ENCODE measurements around the gene NAGPA.

NAGPA gene

DNA sequence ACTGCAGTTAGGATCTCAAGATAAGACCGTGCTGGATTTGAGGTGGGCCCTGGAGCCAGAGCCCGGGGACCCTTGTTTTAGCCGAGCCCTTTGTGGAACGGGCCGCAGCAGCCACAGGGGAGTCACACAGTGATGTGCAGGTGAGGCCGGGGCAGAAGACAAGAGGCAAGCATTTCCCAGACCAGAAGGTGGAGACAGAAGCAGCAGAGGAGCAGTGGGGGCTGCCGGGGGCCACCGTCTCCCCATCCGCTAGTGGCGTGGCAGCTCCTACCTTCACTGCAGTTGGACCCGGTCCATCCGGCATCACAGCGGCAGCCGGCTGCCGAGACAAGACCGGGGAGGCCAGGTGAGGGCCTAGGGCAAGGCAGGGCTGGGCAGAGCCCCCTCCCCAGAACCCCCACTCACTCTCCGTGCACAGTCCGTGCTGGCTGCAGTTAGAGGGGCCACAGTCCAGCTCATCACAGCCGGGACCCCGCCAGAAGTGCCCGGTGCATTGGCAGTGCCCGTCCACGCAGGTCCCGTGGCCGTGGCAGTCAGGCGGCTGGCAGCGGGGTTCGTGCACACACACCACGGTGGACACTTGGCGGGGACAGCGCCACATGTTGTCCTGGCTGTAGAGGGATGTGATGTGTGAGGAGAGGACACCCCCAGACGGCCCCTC is 6.0 kb downstream of the NAGPA start:
- no peaks in the 10 kb centered on the region for H3K27me3 ChIP-seq (ENCODE audit: control insufficient read depth in 1 of 2, insufficient read depth in 2 of 2, low read length in 2 of 2)
- peaks cover 3% of the 10 kb centered on the region for H3K4me1 ChIP-seq (ENCODE audit: control insufficient read depth, insufficient read depth, low read length)
- no peaks in the 10 kb centered on the region for H3K9me3 ChIP-seq (ENCODE audit: control insufficient read depth in 2 of 2, low read length in 2 of 2)
- no peak overlapping the region for H3K27ac ChIP-seq (ENCODE audit: low read length)
- no peak overlapping the region for H3K4me3 ChIP-seq (ENCODE audit: low read length in 2 of 2)
- H3K9ac ChIP-seq (ENCODE audit: low read length in 2 of 2): no peak overlapping the region
- H3K36me3 ChIP-seq (ENCODE audit: control insufficient read depth in 2 of 2, insufficient read depth in 2 of 2, low read length in 2 of 2): peaks cover 0 to 2% of the 10 kb centered on the region in 2 donors

DNA sequence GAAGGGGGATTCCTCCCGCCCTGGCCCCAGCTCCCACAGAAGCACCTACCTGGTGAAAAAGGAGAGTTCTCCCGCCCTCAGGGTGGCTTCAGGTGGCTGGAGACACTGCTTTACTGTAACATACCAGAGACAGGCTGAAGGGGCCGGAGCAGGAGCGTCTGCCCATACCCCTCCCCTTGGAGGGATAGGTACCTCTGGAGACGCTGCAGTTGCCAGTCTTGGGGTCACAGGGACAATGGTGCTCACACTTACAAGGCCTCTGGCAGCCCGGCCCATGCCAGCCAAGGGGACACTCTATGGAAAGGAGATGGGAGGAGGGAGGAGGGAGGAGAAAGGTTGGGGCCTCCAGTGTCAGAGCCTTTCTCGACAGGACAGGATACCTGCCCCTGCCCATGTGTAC is 6.6 kb downstream of the NAGPA start:
- no peaks in the 10 kb centered on the region for H3K27me3 ChIP-seq (ENCODE audit: control insufficient read depth in 1 of 2, insufficient read depth in 2 of 2, low read length in 2 of 2)
- H3K4me3 ChIP-seq (ENCODE audit: low read length in 2 of 2): no peak overlapping the region
- no peaks in the 10 kb centered on the region for H3K9me3 ChIP-seq (ENCODE audit: control insufficient read depth in 2 of 2, low read length in 2 of 2)
- peaks cover 0 to 2% of the 10 kb centered on the region in 2 donors for H3K36me3 ChIP-seq (ENCODE audit: control insufficient read depth in 2 of 2, insufficient read depth in 2 of 2, low read length in 2 of 2)
- H3K4me1 ChIP-seq (ENCODE audit: control insufficient read depth, insufficient read depth, low read length): no peaks in the 10 kb centered on the region
- no peak overlapping the region for H3K27ac ChIP-seq (ENCODE audit: low read length)
- no peak overlapping the region for H3K9ac ChIP-seq (ENCODE audit: low read length in 2 of 2)

DNA sequence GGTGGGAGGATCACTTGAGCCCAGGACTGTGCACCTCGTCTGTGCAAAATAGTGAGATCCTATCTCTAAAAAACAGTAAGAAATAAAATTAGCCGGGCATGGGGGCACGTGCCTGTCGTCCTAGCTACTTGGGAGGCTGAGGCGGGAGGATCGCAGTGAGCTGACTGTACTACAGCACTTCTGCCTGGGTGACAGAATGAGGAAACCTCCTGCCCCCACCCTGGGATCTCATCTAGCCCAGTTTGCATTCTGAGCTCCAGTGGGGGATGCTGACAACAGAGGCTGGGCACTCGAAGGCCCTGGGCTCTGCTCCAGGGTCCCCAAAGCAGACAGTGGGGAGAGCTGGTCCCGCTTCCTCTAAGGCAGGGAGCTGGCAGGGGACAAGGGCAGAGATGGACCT is 7.1 kb downstream of the NAGPA start:
- H3K4me3 ChIP-seq (ENCODE audit: low read length in 2 of 2): no peak overlapping the region
- H3K4me1 ChIP-seq (ENCODE audit: control insufficient read depth, insufficient read depth, low read length): no peaks in the 10 kb centered on the region
- no peak overlapping the region for H3K9ac ChIP-seq (ENCODE audit: low read length in 2 of 2)
- H3K9me3 ChIP-seq (ENCODE audit: control insufficient read depth in 2 of 2, low read length in 2 of 2): no peaks in the 10 kb centered on the region
- peaks cover 0 to 2% of the 10 kb centered on the region in 2 donors for H3K36me3 ChIP-seq (ENCODE audit: control insufficient read depth in 2 of 2, insufficient read depth in 2 of 2, low read length in 2 of 2)
- H3K27me3 ChIP-seq (ENCODE audit: control insufficient read depth in 1 of 2, insufficient read depth in 2 of 2, low read length in 2 of 2): no peaks in the 10 kb centered on the region
- no peak overlapping the region for H3K27ac ChIP-seq (ENCODE audit: low read length)

DNA sequence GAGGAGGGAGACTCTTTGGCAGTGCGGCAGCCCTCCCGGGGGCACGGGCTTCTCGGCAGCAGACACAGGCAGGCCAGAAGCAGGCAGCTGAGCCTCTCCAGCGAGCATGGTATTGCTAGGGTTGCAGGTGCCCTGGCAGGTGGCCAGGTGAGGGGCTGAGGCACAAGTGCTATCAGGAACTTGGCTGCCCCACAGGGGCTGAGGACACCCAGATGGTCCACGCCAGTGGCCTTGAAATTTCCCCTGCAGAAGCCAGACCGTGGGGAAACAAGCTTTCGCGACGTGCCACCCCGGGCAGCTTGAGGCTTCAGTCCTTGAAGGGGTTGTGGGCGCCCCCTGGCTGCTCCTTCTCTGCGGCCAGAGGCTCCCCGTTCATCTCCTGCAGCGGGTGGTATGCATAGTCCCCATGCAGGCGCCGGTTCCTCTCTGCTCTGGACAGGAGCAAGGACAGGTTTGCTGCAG is 8.5 kb downstream of the NAGPA start:
- H3K27me3 ChIP-seq (ENCODE audit: control insufficient read depth in 1 of 2, insufficient read depth in 2 of 2, low read length in 2 of 2): no peaks in the 10 kb centered on the region
- H3K27ac ChIP-seq (ENCODE audit: low read length): no peak overlapping the region
- H3K4me1 ChIP-seq (ENCODE audit: control insufficient read depth, insufficient read depth, low read length): no peaks in the 10 kb centered on the region
- H3K36me3 ChIP-seq (ENCODE audit: control insufficient read depth in 2 of 2, insufficient read depth in 2 of 2, low read length in 2 of 2): no peaks in the 10 kb centered on the region
- H3K9me3 ChIP-seq (ENCODE audit: control insufficient read depth in 2 of 2, low read length in 2 of 2): no peaks in the 10 kb centered on the region
- H3K4me3 ChIP-seq (ENCODE audit: low read length in 2 of 2): no peak overlapping the region
- H3K9ac ChIP-seq (ENCODE audit: low read length in 2 of 2): no peak overlapping the region

DNA sequence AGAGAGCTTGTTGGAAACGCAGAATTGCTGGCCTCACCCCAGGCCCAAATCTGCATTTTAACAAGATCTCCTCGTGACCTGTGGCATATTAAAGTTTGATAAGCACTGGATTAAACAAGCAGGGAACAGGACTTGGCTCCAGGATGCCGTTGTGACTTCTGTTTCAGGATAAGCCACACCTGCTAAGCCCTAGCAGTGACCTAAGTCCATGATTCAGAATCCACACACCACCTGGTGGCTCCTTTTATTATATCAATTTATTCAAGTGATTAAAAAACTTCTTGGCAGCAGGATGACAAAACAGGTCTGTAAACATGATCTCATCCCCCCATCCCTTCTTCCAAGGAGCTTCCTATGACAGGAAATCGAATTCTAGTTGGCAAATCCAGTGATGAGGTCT is 9.1 kb downstream of the NAGPA start:
- no peaks in the 10 kb centered on the region for H3K9me3 ChIP-seq (ENCODE audit: control insufficient read depth in 2 of 2, low read length in 2 of 2)
- H3K4me3 ChIP-seq (ENCODE audit: low read length in 2 of 2): no peak overlapping the region
- H3K27me3 ChIP-seq (ENCODE audit: control insufficient read depth in 1 of 2, insufficient read depth in 2 of 2, low read length in 2 of 2): no peaks in the 10 kb centered on the region
- H3K4me1 ChIP-seq (ENCODE audit: control insufficient read depth, insufficient read depth, low read length): no peaks in the 10 kb centered on the region
- no peak overlapping the region for H3K27ac ChIP-seq (ENCODE audit: low read length)
- no peaks in the 10 kb centered on the region for H3K36me3 ChIP-seq (ENCODE audit: control insufficient read depth in 2 of 2, insufficient read depth in 2 of 2, low read length in 2 of 2)
- no peak overlapping the region for H3K9ac ChIP-seq (ENCODE audit: low read length in 2 of 2)

DNA sequence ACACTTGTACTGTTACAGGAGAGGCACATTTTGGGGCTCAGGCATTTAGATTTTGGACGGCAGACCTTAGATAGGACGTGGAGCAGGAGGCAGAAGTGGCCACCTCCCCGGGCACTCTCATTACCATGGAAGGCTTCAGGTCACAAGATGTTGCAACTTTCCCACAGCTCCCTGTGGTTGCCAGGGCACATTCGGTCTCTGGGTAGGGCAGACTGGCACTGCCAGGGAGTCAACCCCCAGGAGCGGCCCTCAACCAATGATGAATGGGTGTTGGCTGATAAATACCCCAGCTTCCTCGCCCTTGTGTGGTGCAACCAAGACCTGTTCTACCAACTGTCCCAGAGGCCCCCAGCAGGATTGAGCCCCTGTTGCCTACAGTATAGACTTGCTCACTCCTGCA is 11.2 kb downstream of the NAGPA start:
- Histone ChIP-seq H3K27me3 (ENCODE audit: control insufficient read depth in 1 of 2, insufficient read depth in 2 of 2, low read length in 2 of 2) (no peaks in the 10 kb centered on the region), H3K4me1 (ENCODE audit: control insufficient read depth, insufficient read depth, low read length) (no peaks in the 10 kb centered on the region), H3K36me3 (ENCODE audit: control insufficient read depth in 2 of 2, insufficient read depth in 2 of 2, low read length in 2 of 2) (no peaks in the 10 kb centered on the region), H3K4me3 (ENCODE audit: low read length in 2 of 2) (no peak overlapping the region), H3K9ac (ENCODE audit: low read length in 2 of 2) (no peak overlapping the region), H3K9me3 (ENCODE audit: control insufficient read depth in 2 of 2, low read length in 2 of 2) (no peaks in the 10 kb centered on the region), H3K27ac (ENCODE audit: low read length) (no peak overlapping the region)

DNA sequence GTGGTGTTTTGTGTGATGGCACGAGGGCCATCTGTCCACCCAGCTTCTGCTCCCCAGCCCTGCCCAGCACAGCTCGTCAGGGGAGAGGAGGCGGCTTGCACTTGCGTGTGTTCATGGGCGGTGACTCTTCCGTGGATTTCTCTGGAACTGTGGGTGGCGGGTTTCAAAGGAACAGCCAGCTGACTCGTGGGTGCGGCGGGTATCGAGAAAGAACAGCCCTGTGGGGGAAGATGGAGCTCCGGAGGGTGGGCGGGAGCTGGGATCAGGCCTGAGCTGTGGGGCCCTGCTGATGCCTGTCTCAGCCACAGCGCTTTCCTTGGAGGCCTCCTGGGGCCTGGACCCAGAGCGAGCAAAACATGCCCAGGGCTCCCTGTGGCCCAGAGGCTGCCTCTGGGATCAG is 13.2 kb downstream of the NAGPA start:
- Histone ChIP-seq H3K36me3 (ENCODE audit: control insufficient read depth in 2 of 2, insufficient read depth in 2 of 2, low read length in 2 of 2) (no peaks in the 10 kb centered on the region), H3K27ac (ENCODE audit: low read length) (no peak overlapping the region), H3K9ac (ENCODE audit: low read length in 2 of 2) (no peak overlapping the region), H3K4me3 (ENCODE audit: low read length in 2 of 2) (no peak overlapping the region), H3K9me3 (ENCODE audit: control insufficient read depth in 2 of 2, low read length in 2 of 2) (no peaks in the 10 kb centered on the region), H3K4me1 (ENCODE audit: control insufficient read depth, insufficient read depth, low read length) (no peaks in the 10 kb centered on the region), H3K27me3 (ENCODE audit: control insufficient read depth in 1 of 2, insufficient read depth in 2 of 2, low read length in 2 of 2) (no peaks in the 10 kb centered on the region)

DNA sequence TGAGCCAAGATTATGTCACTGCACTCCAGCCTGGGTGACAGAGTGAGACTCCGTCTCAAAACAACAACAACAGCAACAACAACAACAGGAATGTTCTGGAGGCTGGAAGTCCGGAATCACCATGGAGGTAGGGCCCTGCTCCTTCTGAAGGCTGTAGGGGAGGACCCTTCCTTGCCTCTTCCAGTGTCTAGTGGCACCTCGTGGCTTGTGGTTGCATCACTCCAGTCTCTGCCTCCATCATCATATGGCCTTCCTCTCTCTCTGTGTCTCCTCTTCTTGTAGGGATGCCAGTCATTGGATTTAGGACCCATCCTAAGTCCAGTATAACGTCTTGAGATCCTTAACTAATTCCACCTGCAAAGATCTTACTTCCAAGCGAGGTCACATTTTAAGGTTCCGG is 14.0 kb downstream of the NAGPA start:
- no peak overlapping the region for H3K27ac ChIP-seq (ENCODE audit: low read length)
- H3K36me3 ChIP-seq (ENCODE audit: control insufficient read depth in 2 of 2, insufficient read depth in 2 of 2, low read length in 2 of 2): no peaks in the 10 kb centered on the region
- H3K27me3 ChIP-seq (ENCODE audit: control insufficient read depth in 1 of 2, insufficient read depth in 2 of 2, low read length in 2 of 2): no peaks in the 10 kb centered on the region
- no peak overlapping the region for H3K4me3 ChIP-seq (ENCODE audit: low read length in 2 of 2)
- no peaks in the 10 kb centered on the region for H3K9me3 ChIP-seq (ENCODE audit: control insufficient read depth in 2 of 2, low read length in 2 of 2)
- H3K9ac ChIP-seq (ENCODE audit: low read length in 2 of 2): no peak overlapping the region
- H3K4me1 ChIP-seq (ENCODE audit: control insufficient read depth, insufficient read depth, low read length): no peaks in the 10 kb centered on the region

DNA sequence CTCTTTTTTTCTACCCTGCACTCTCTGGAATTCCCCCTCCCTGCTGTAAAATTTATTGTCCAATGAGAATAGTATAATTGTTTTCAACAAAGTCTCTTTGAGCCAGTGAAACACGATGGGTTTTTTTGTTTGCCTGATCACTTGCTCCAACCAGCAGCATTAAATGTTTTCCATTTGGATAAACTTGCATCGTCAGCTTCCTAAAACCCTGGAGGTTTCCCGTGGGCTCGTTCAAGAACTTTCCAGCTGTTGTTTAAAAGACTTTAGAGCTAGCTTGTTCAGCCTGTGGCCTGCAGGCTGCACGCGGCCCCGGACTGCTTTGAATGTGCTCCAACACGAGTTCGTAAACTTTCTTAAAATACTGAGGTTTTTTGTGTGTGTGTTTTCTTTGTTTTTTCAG is 14.9 kb downstream of the NAGPA start:
- Histone ChIP-seq H3K4me3 (ENCODE audit: low read length in 2 of 2) (no peak overlapping the region), H3K27me3 (ENCODE audit: control insufficient read depth in 1 of 2, insufficient read depth in 2 of 2, low read length in 2 of 2) (no peaks in the 10 kb centered on the region), H3K4me1 (ENCODE audit: control insufficient read depth, insufficient read depth, low read length) (no peaks in the 10 kb centered on the region), H3K9ac (ENCODE audit: low read length in 2 of 2) (no peak overlapping the region), H3K27ac (ENCODE audit: low read length) (no peak overlapping the region), H3K36me3 (ENCODE audit: control insufficient read depth in 2 of 2, insufficient read depth in 2 of 2, low read length in 2 of 2) (no peaks in the 10 kb centered on the region), H3K9me3 (ENCODE audit: control insufficient read depth in 2 of 2, low read length in 2 of 2) (no peaks in the 10 kb centered on the region)

DNA sequence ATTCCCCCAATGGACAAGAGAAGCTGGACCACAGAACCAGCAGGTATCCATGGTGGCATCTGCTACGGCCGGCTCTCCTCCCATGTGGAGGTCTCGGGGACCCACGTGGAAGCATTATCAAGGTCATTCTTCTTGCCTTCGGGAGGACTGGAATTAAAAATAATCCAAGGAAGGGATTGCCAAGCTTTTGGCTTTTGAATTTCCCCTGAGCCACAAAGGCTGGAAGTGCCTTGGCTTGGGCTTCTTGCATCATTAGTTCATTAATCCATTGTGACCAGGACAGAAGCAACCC is 16.1 kb downstream of the NAGPA start:
- no peaks in the 10 kb centered on the region for H3K27me3 ChIP-seq (ENCODE audit: control insufficient read depth in 1 of 2, insufficient read depth in 2 of 2, low read length in 2 of 2)
- no peak overlapping the region for H3K27ac ChIP-seq (ENCODE audit: low read length)
- no peak overlapping the region for H3K9ac ChIP-seq (ENCODE audit: low read length in 2 of 2)
- H3K36me3 ChIP-seq (ENCODE audit: control insufficient read depth in 2 of 2, insufficient read depth in 2 of 2, low read length in 2 of 2): no peaks in the 10 kb centered on the region
- no peaks in the 10 kb centered on the region for H3K9me3 ChIP-seq (ENCODE audit: control insufficient read depth in 2 of 2, low read length in 2 of 2)
- H3K4me1 ChIP-seq (ENCODE audit: control insufficient read depth, insufficient read depth, low read length): no peaks in the 10 kb centered on the region
- H3K4me3 ChIP-seq (ENCODE audit: low read length in 2 of 2): no peak overlapping the region

DNA sequence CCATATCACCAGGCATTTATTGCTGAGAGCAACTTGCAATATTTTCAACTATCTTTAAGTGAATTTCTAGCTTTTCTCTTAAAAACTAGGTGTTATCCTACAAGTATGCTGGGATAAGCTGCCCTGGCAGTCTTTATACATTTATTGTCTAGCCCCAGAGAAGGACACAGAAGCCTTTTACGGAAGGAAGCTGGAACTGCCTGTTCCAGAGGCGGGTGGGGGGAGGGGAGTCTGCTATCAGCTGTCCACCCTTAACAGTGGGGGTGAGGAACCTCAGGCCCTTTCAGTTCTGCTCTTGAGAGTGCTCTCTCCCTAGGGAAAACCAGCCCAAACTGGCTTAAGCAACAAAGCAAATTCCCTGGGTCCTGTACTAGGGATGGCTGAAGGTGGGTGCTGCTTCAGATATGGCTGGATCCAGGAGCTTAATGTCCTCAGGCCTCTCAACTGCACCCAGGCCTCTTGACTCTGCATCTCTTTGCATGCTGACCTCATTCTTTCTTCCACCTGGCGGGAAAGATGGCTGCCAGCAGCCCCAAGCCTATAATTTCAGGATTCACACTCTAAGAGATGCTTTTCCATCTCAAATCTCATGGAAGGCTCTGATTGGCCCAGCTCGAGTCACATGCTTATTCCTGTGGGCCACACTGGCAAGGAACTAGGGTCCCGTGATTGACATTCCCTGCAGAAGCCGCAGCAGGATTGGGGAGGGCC is 16.6 kb downstream of the NAGPA start:
- H3K4me3 ChIP-seq (ENCODE audit: low read length in 2 of 2): no peak overlapping the region
- H3K27me3 ChIP-seq (ENCODE audit: control insufficient read depth in 1 of 2, insufficient read depth in 2 of 2, low read length in 2 of 2): no peaks in the 10 kb centered on the region
- H3K9me3 ChIP-seq (ENCODE audit: control insufficient read depth in 2 of 2, low read length in 2 of 2): no peaks in the 10 kb centered on the region
- no peak overlapping the region for H3K9ac ChIP-seq (ENCODE audit: low read length in 2 of 2)
- H3K36me3 ChIP-seq (ENCODE audit: control insufficient read depth in 2 of 2, insufficient read depth in 2 of 2, low read length in 2 of 2): no peaks in the 10 kb centered on the region
- H3K4me1 ChIP-seq (ENCODE audit: control insufficient read depth, insufficient read depth, low read length): no peaks in the 10 kb centered on the region
- no peak overlapping the region for H3K27ac ChIP-seq (ENCODE audit: low read length)

All from stomach smooth muscle (tissue), 2 donors.